Parathyroid adenoma (tissue), 2 donors: ENCODE results near the gene THBS3.
"Not testable (repeated sequence)": the region's sequence is repeated elsewhere in the genome, so short reads cannot be mapped to it uniquely, and the experiment has no call there.

Experiments
- H2AFZ ChIP-seq: fragments of 300-600 bp; sonication (generic); one replicate; pipeline ENCODE4 v1.7.0; 2017; ENCODE audit warnings: antibody characterized with exemption, mild to moderate bottlenecking
- H3K27ac ChIP-seq: fragments of 300-600 bp; sonication (generic); one replicate; pipeline ENCODE4 v1.7.0; 2017
- H3K27me3 ChIP-seq: fragments of 300-600 bp; sonication (generic); one replicate; pipeline ENCODE4 v1.7.0; 2017; ENCODE audit warnings: low read length; ENCODE audit not compliant: control insufficient read depth, insufficient read depth
- H3K36me3 ChIP-seq: fragments of 300-600 bp; sonication (generic); one replicate; pipeline ENCODE4 v1.7.0; 2017; ENCODE audit warnings: low read length; ENCODE audit not compliant: control insufficient read depth, insufficient read depth
- H3K4me1 ChIP-seq: fragments of 300-600 bp; sonication (generic); one replicate; pipeline ENCODE4 v1.7.0; 2017; ENCODE audit warnings: control low read depth
- H3K4me2 ChIP-seq: fragments of 300-600 bp; sonication (generic); one replicate; pipeline ENCODE4 v1.7.0; 2017; ENCODE audit warnings: low read length
- H3K4me3 ChIP-seq: fragments of 300-600 bp; sonication (generic); one replicate; pipeline ENCODE4 v1.7.0; 2017; ENCODE audit warnings: low read depth, low read length
- H3K79me2 ChIP-seq: fragments of 300-600 bp; sonication (generic); one replicate; pipeline ENCODE4 v1.7.0; 2017; ENCODE audit warnings: control low read depth
- H3K9ac ChIP-seq: fragments of 300-600 bp; sonication (generic); one replicate; pipeline ENCODE4 v1.7.0; 2017; ENCODE audit warnings: mild to moderate bottlenecking
- H3K9me3 ChIP-seq: fragments of 300-600 bp; sonication (generic); one replicate; pipeline ENCODE4 v1.7.0; 2017; ENCODE audit warnings: low read length; ENCODE audit not compliant: control insufficient read depth
- TF ChIP-seq, protein P1 (sequence below): fragments of 300-600 bp; sonication (generic); IDR thresholded peaks from one replicate; pipeline ENCODE4 v1.7.0; 2017; ENCODE audit warnings: antibody characterized with exemption, mild to moderate bottlenecking
- donor health status: primary hyperparathyroidism.

The THBS3 gene

DNA sequence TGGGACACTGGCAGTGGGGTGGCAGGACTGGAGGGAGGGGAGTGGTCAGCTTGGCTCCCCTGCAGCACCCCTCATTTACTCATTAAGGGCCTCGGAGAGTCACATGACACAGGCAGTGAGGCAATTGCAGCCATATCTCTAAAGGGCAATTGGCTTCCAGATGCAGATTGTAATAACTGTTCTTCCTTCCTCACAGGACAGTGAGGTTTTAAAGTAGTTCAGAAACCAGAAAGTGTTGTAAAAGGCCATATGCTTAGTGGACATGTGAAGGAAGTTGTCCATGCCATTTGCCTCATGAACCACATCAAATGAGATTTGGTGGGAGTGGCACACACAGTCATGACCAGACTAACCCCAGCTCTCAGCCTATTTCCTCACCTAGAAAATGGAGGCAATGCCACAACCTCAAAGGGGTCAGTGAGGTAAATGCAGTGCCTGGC, 11.9 kb upstream of the THBS3 start:
- peaks cover 3% of the 10 kb centered on the region for H3K4me1 ChIP-seq
- no peaks in the 10 kb centered on the region for H3K79me2 ChIP-seq
- no peak overlapping the region for H3K4me3 ChIP-seq
- no peak overlapping the region for H3K27ac ChIP-seq
- H3K4me2 ChIP-seq = peak overlapping the region; percentile 40
- H3K9ac ChIP-seq = no peak overlapping the region
- no peaks in the 10 kb centered on the region for H3K36me3 ChIP-seq
- TF ChIP-seq, protein P1, sequence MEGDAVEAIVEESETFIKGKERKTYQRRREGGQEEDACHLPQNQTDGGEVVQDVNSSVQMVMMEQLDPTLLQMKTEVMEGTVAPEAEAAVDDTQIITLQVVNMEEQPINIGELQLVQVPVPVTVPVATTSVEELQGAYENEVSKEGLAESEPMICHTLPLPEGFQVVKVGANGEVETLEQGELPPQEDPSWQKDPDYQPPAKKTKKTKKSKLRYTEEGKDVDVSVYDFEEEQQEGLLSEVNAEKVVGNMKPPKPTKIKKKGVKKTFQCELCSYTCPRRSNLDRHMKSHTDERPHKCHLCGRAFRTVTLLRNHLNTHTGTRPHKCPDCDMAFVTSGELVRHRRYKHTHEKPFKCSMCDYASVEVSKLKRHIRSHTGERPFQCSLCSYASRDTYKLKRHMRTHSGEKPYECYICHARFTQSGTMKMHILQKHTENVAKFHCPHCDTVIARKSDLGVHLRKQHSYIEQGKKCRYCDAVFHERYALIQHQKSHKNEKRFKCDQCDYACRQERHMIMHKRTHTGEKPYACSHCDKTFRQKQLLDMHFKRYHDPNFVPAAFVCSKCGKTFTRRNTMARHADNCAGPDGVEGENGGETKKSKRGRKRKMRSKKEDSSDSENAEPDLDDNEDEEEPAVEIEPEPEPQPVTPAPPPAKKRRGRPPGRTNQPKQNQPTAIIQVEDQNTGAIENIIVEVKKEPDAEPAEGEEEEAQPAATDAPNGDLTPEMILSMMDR = no peak
- peak overlapping the region; percentile 59 for H2AFZ ChIP-seq
- no peaks in the 10 kb centered on the region for H3K9me3 ChIP-seq
- no peaks in the 10 kb centered on the region for H3K27me3 ChIP-seq

GRCh38 chr1:155218854-155219591, 11.3 kb upstream of the THBS3 start:
- Histone ChIP-seq H3K36me3 (no peaks in the 10 kb centered on the region), H3K9ac (no peak overlapping the region), H3K4me1 (no peaks in the 10 kb centered on the region), H3K79me2 (no peaks in the 10 kb centered on the region), H3K4me2 (peak overlapping the region; percentile 40), H3K27me3 (no peaks in the 10 kb centered on the region), H2AFZ (peak overlapping the region; percentile 59), H3K27ac (no peak overlapping the region), H3K9me3 (no peaks in the 10 kb centered on the region), H3K4me3 (peak overlapping the region; percentile 9)
- TF ChIP-seq, protein P1 = no peak

DNA sequence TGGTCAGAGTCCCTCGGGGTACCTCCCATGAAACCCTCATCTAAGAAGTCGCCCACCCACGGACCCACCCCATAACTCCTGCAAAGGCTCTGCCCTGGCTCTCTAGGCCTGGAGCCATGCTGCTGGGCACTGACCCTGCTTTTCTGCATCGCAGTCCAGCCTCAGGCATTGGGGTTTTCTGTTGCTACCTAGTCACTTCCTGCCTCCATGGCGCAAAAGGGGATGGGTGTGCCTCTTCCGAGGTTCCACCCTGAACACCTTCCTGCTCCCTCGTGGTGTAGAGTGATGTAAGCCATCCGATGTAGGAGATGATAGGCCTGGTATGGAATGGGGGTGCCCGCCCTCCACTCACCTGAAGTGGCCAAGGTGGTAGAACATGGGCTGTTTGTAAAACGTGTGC, 7.0 kb upstream of the THBS3 start:
- not testable (repeated sequence) for H3K4me2 ChIP-seq, H3K9ac ChIP-seq, H3K27ac ChIP-seq, H3K4me1 ChIP-seq, H2AFZ ChIP-seq, H3K27me3 ChIP-seq, H3K79me2 ChIP-seq, H3K4me3 ChIP-seq, H3K9me3 ChIP-seq, H3K36me3 ChIP-seq

- not testable (repeated sequence) for H3K9me3 ChIP-seq, H2AFZ ChIP-seq, H3K27me3 ChIP-seq, H3K4me1 ChIP-seq, H3K4me2 ChIP-seq, H3K79me2 ChIP-seq, H3K36me3 ChIP-seq, H3K27ac ChIP-seq, H3K4me3 ChIP-seq, H3K9ac ChIP-seq
These were observed 4.3 kb upstream of the THBS3 start for GRCh38 chr1:155212051-155212440.

- not testable (repeated sequence) for H3K9me3 ChIP-seq, H3K4me1 ChIP-seq, H3K4me2 ChIP-seq, H3K36me3 ChIP-seq, H3K4me3 ChIP-seq, H3K27ac ChIP-seq, H3K27me3 ChIP-seq, H3K9ac ChIP-seq, H2AFZ ChIP-seq, H3K79me2 ChIP-seq
These were observed 3.8 kb upstream of the THBS3 start for GRCh38 chr1:155211381-155212050.

DNA sequence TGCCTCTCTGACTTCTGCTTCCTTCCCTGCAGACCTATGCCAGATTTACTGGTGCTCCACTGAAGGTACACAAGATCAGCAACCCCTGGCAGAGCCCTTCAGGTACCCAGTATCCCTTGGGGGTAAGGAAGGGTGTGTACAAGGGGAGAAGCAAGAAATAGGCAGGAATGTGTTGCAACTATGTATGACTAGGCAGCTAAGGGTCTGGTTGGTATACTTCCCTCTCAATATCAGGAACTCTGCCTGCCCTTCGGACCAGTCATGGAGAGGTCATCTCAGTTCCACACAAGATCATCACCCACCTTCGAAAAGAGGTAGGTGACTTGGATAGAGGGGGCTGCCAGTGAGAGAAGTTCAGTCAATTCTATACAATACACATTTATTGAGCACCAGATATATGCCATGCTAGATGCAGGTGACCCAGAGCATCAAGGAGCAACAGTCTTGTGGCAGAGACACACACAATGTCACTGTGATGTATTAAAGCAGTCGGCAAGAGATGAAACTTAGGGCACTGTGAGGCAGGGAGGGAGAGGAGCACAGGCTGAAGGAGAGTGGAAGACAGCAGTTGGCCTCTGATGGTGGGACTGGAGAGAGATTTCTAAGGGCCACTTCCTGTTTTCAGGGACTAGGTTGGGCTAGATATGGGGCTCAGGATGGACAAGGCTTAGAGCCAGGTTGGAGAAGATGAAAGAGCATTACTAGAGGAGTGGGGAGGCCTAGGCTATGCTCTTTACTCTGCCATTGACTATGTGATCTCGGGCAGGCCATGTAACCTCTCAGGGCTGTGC, 2.8 kb upstream of the THBS3 start:
- Histone ChIP-seq H3K79me2 (no peaks in the 10 kb centered on the region), H3K9ac (no peak overlapping the region), H2AFZ (no peak overlapping the region), H3K27me3 (no peaks in the 10 kb centered on the region), H3K36me3 (no peaks in the 10 kb centered on the region), H3K27ac (no peak overlapping the region), H3K9me3 (no peaks in the 10 kb centered on the region), H3K4me2 (no peak overlapping the region), H3K4me1 (peaks cover 4% of the 10 kb centered on the region), H3K4me3 (no peak overlapping the region)
- TF ChIP-seq, protein P1 = no peak
